Cardiac fibroblast (primary cell): ENCODE measurements around the gene CAPN5.

Source experiments
- DNase-seq, 2 donors: peaks; one replicate each; pipeline versions ENCODE4 v3.0.0 to v3.0.0-alpha.2; 2010; ENCODE audit warnings: low read depth in 2 of 2
- H3K4me3 ChIP-seq, 2 donors: replicated peaks in 1 of 2; 1 replicate in 1 of 2; 2 replicates in 1 of 2; pipeline ENCODE4 v1.5.1; 2011; ENCODE audit warnings: low read depth in 2 of 2, low read length in 2 of 2, mild to moderate bottlenecking in 2 of 2, moderate library complexity in 1 of 2
- TF ChIP-seq, protein P1 (sequence below): IDR thresholded peaks from one replicate; pipeline ENCODE4 v1.5.1; 2011; ENCODE audit warnings: low read depth, mild to moderate bottlenecking, low read length, inconsistent platforms

Gene CAPN5

DNA sequence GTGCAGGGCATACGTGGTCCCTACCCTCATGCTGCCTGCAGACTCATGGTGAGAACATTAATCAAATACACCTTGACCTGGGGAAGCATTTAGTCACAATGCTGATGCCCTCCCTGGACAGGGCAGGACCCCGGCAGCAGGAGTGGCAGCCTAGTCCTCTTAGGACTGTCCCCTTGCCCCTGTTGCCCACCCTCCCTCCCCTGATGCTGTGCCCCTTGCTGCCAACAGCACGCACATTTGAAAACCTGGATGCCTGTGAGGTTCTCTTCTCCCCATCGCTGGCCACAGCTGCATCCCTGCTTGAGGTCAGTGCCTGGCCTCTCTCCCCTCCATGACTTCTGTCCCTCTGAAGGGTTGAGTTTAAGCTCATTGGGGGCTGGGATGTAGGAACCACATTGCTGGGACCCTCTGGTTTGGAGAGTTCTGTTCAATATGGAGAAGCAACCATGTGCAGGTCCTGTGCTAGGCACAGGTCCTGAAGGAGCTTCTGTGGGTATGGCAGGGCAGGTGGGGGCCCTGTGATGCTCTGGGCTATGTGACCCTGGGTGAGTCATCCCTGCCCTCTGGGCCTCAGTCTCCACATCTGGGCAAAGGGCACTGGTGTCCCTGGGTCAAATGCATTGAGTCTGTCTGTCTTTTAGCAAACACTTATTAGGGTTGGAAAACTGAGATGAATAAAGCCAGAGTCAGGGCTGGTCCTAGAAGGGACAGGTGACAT, 92.6 kb downstream of the CAPN5 start:
- TF ChIP-seq, protein P1, sequence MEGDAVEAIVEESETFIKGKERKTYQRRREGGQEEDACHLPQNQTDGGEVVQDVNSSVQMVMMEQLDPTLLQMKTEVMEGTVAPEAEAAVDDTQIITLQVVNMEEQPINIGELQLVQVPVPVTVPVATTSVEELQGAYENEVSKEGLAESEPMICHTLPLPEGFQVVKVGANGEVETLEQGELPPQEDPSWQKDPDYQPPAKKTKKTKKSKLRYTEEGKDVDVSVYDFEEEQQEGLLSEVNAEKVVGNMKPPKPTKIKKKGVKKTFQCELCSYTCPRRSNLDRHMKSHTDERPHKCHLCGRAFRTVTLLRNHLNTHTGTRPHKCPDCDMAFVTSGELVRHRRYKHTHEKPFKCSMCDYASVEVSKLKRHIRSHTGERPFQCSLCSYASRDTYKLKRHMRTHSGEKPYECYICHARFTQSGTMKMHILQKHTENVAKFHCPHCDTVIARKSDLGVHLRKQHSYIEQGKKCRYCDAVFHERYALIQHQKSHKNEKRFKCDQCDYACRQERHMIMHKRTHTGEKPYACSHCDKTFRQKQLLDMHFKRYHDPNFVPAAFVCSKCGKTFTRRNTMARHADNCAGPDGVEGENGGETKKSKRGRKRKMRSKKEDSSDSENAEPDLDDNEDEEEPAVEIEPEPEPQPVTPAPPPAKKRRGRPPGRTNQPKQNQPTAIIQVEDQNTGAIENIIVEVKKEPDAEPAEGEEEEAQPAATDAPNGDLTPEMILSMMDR, result no peak
- DNase-seq, result no peak
- H3K4me3 ChIP-seq, result no peak overlapping the region

DNA sequence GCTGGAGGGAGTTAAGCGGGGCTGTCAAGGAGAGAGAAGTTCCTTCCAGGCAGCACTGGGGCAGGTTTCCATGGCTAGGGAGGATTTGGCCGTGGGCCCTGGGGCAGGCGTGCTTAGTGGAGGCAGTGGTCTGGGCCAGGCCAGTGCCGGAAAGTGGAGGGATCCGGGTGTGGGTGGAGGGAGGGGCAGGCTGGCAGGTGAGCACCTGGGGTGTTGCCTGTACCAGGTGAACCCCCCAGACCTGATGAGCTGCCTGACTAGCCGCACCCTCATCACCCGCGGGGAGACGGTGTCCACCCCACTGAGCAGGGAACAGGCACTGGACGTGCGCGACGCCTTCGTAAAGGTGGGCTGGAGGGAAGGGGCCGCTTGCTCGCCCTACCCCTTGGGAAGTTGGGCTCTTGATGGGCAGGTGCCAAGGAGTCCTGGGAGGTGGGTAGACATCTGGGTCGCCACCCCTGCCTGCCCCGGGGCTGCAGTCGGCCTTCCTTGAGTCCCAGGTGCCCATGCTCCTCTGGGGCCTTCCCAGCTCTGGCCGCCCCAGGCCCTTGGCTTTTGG, 93.2 kb downstream of the CAPN5 start:
- TF ChIP-seq, protein P1, result no peak
- no peak for DNase-seq
- H3K4me3 ChIP-seq, result no peak overlapping the region

DNA sequence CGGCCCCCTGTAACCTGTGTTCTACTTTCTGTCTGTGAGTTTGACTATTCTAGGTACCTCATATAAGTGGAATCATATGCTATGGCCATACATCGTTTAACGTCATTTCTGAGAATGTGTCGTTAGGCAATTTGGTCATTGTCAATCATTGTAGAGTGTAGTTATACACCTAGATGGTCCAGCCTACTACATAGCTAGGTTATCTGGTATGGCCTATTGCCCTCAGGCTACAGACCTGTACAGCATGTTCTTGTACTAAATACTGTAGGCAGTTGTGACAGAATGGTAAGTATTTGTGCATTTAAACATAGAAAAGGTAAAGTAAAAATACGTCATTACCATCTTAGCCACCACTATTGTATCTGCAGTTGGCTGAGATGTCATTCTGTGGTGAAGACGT, 96.5 kb downstream of the CAPN5 start:
- TF ChIP-seq, protein P1, result no peak
- H3K4me3 ChIP-seq, result no peak overlapping the region
- DNase-seq, result no peak

DNA sequence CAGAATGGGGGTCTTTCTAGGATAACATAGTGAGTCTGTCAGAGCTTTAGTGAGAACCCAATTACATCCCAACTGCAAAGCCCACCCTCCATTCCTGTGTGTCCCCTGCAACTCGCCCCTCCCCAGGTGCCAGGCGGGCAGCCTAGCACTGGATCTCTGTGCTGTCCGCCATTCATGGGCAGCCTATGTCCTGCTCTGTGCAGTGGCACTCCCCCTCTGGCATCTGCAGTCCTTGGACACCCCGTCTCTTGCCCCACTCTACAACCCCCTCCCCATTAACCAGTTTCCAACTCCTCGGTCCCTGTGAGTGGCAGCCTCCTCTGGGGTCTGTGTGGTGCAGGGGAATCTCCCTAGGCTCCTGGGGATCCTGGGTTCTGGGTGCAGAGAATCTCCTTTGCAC, 98.3 kb downstream of the CAPN5 start:
- no peak for DNase-seq
- TF ChIP-seq, protein P1, result no peak
- H3K4me3 ChIP-seq, result no peak overlapping the region

DNA sequence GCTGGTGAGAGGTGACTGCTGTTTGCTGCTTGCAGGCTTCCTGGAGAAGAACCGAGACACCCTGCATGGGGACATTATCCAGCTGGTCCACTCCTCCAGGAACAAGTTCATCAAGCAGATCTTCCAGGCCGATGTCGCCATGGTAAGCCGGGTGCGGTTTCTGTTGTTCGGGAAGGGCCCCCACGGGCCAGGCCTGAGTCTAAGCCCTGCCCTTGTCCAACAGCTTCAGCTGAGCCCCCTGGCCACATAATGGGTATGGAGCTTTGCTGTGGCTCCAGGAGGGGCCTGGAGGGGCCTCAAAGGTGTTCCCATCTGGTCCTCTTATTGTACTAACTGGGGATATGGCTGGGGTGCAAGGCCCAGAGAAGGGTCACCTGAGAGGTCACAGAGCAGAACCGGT, 99.2 kb downstream of the CAPN5 start:
- no peak overlapping the region for H3K4me3 ChIP-seq
- DNase-seq, result no peak
- TF ChIP-seq, protein P1, result no peak

DNA sequence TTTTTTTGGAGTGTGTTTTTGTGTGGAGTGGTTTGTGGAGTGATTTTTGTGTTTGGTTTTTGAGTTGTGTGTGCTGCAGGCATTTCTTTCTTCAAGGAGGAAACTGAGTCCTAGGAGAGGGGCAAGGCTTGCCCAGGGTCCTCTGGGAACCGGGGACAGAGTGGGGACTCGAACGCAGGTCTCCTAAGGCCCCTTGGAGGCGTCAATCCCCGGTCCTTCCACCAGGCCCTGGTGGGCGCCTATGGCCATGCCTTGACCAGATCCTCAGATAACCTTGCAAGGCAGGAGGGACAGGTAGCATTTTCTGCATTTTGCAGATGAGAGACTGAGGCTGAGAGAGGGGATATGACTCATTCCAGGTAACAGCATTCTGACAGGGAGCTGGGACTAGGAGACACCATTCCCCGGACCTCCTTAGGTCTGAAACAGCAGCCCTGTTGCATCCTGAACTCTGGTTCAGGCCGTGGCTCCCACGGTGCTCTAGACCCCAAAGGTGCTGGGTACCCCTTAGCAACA, 100.4 kb downstream of the CAPN5 start:
- H3K4me3 ChIP-seq, result no peak overlapping the region
- TF ChIP-seq, protein P1, result no peak
- no peak for DNase-seq
